SK-N-SH treated with all-trans-retinoic acid at 6 μM for 48 hours (cell line): ENCODE data around the gene DLL4.

Source experiments
- ARNTL ChIP-seq: fragments of 450-650 bp; formaldehyde crosslinking; IDR thresholded peaks from 2 replicates; pipeline ENCODE4 v1.5.0; 2020; ENCODE audit warnings: low read depth, mild to moderate bottlenecking, moderate library complexity, borderline replicate concordance
- ISL1 ChIP-seq: fragments of 250-450 bp; sonication (Bioruptor Pico); IDR thresholded peaks from 2 replicates; pipeline ENCODE4 v2.1.2; 2022; ENCODE audit warnings: mild to moderate bottlenecking, moderate library complexity
- PATZ1 ChIP-seq: fragments of 250-450 bp; sonication (Bioruptor Pico); IDR thresholded peaks from 2 replicates; pipeline ENCODE4 v1.8.0; 2020; ENCODE audit warnings: mild to moderate bottlenecking, moderate library complexity, borderline replicate concordance
- SNAI2 ChIP-seq: fragments of 250-450 bp; sonication (Bioruptor Pico); IDR thresholded peaks from 2 replicates; pipeline ENCODE4 v1.5.0; 2020; ENCODE audit warnings: mild to moderate bottlenecking, moderate library complexity
- ZC3H10 ChIP-seq: fragments of 250-450 bp; sonication (Bioruptor Pico); IDR thresholded peaks from 2 replicates; pipeline ENCODE4 v1.5.1; 2021; ENCODE audit warnings: mild to moderate bottlenecking, moderate library complexity
- ZFP3 ChIP-seq: fragments of 250-450 bp; sonication (Bioruptor Pico); IDR thresholded peaks from 2 replicates; pipeline ENCODE4 v1.5.0; 2020; ENCODE audit warnings: mild to moderate bottlenecking, moderate library complexity
- ZFP30 ChIP-seq: fragments of 450-650 bp; formaldehyde crosslinking; IDR thresholded peaks from 2 replicates; pipeline ENCODE4 v1.5.0; 2022; ENCODE audit warnings: mild to moderate bottlenecking, moderate library complexity
- ZNF8 ChIP-seq: fragments of 450-650 bp; formaldehyde crosslinking; IDR thresholded peaks from 2 replicates; pipeline ENCODE4 v1.5.0; 2020; ENCODE audit warnings: mild to moderate bottlenecking, moderate library complexity

GRCh38 chr15:40982855-40983254 lies 53.7 kb downstream of the DLL4 start:
- TF ChIP-seq PATZ1 (CRISPR knock-in tag) (no peak), ZC3H10 (CRISPR knock-in tag) (no peak), SNAI2 (CRISPR knock-in tag) (no peak), ARNTL (CRISPR knock-in tag) (no peak), ZFP3 (no peak), ZFP30 (CRISPR knock-in tag) (no peak), ISL1 (CRISPR knock-in tag) (no peak), ZNF8 (CRISPR knock-in tag) (no peak)
